Measurements from ENCODE around the gene FBXO4. TPM values are rescaled to one million over a fixed set of nuclear protein-coding genes. Genes with fewer than 3 reads are reported as not detected.
A peak's percentile ranks its signal among the peaks of the same experiment; 100 is the strongest.
"Not testable (repeated sequence)": the region's sequence is repeated elsewhere in the genome, so short reads cannot be mapped to it uniquely, and the experiment has no call there.

The FBXO4 gene
- polyA plus RNA-seq, 6 donors from 2014 or later: 14.5 to 34.9 (median 26.4) TPM

DNA sequence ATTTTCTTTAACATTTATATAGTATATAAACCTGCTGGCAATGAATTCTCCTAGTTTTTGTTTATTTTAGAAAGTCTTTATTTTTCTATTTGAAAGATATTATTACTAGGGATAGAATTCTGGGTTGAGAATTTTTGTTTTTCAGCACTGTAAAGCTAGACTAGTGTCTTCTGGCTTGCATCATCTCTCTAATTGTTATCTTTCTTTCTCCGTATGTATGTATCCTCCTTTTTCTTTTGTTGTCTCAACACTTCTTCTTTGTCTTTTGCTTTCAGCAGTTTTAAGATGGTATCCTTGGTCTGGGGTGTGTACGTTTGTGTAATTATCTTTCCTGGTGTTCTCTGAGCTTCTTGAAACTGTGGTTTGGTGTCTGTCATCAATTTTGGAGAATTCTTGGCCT is 48.8 kb downstream of the FBXO4 start:
- no peak for DNase-seq
- no peak overlapping the region for H3K27ac Mint-ChIP-seq

DNA sequence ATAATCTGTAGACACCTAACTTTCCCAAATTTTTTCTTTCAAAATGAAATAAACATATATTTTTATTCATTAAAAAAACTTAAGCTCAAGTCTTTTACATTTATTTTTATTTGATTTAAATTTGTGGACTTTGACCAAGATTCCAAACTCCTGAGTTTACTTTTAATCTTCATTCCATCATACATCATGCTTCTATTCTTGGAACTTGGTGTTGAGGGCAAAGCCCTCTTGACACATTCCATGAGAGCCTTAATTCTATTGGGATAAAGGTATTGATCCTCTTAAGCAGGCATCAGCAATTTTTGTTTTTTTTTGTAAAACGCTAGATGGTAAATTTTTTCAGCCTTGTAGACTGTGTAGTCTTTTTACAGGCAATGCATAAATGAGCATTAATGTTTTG is 53.6 kb downstream of the FBXO4 start:
- no peak overlapping the region for H3K27ac Mint-ChIP-seq
- DNase-seq (no peak), ATAC-seq (ENCODE audit: low read depth in 2 of 2) (no peak)
- no peak overlapping the region for H3K4me3 Mint-ChIP-seq
- H3K4me1 Mint-ChIP-seq: no peaks in the 10 kb centered on the region
- peaks cover 0 to 10% (median 0%) of the 10 kb centered on the region in 3 donors for H3K27me3 Mint-ChIP-seq
- peaks cover 0 to 5% (median 0%) of the 10 kb centered on the region in 7 donors for H3K9me3 Mint-ChIP-seq
- no peaks in the 10 kb centered on the region for H3K36me3 Mint-ChIP-seq

More for the DNA sequence above, 48.8 kb downstream of the FBXO4 start:
- Mint-ChIP-seq H3K4me1 (no peaks in the 10 kb centered on the region), H3K36me3 (no peaks in the 10 kb centered on the region), H3K9me3 (peaks cover 3 to 18% (median 10%) of the 10 kb centered on the region in 7 donors), H3K4me3 (no peak overlapping the region), H3K27me3 (peaks cover 0 to 10% (median 0%) of the 10 kb centered on the region in 3 donors)
- ATAC-seq (ENCODE audit: low read depth in 2 of 2): no peak

DNA sequence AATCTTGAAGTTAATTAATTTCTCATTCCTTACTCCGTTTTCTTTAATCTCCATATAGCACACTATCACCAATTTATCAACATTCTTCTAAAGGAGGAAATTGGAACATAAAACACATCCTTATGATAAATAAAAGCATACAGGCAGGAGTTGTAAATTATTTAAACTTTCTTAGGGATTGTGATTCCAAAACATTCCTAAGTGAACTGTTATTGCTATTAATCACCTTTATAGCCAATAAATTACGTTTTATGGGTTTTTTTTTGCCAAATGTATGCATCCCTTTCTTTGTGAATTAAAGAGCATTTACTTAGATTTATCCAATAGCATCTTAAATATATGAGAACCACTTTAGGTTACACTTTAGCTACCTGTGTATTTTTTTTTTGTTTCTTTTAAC is 55.3 kb downstream of the FBXO4 start:
- no peaks in the 10 kb centered on the region for H3K4me1 Mint-ChIP-seq
- H3K9me3 Mint-ChIP-seq: peaks cover 0 to 5% (median 0%) of the 10 kb centered on the region in 7 donors
- no peak overlapping the region for H3K4me3 Mint-ChIP-seq
- ATAC-seq (ENCODE audit: low read depth in 2 of 2): no peak
- H3K27ac Mint-ChIP-seq: no peak overlapping the region
- H3K36me3 Mint-ChIP-seq: no peaks in the 10 kb centered on the region
- peaks cover 0 to 11% (median 9%) of the 10 kb centered on the region in 3 donors for H3K27me3 Mint-ChIP-seq
- DNase-seq: no peak

DNA sequence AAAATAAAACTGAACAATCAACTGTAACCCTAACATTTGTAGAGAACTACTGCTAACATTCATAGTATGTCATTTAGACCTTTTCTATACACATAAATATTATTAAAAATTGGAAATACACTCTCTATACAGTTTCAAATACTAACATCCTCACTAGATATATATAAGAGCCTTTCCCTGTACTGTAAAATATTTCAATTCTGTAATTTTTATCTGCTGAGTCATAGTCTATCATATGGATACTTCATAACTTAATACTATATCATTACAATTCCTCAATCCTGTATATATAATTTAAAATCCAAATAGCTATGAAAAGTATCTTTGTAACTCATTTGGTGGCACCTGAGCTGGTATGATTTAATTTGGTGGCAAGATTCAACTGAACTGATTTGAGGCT is 55.8 kb downstream of the FBXO4 start:
- DNase-seq (no peak), ATAC-seq (ENCODE audit: low read depth in 2 of 2) (no peak)
- peaks cover 0 to 5% (median 0%) of the 10 kb centered on the region in 7 donors for H3K9me3 Mint-ChIP-seq

DNA sequence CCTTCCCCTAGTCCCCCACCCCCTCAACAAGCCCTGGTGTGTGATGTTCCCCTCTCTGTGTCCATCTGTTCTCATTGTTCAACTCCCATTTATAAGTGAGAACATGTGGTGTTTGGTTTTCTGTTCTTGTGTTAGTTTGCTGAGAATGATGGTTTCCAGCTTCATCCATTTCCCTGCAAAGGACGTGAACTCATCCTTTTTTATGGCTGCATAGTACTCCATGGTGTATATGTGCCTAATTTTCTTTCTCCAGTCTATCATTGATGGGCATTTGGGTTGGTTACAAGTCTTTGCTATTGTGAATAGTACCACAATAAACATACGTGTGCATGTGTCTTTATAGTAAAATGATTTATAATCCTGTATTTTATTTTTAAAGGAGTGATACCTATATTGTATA is 57.8 kb downstream of the FBXO4 start:
- not testable (repeated sequence) for H3K27ac Mint-ChIP-seq; H3K9me3 Mint-ChIP-seq; H3K4me1 Mint-ChIP-seq; H3K36me3 Mint-ChIP-seq; DNase-seq; ATAC-seq (ENCODE audit: low read depth in 2 of 2); H3K4me3 Mint-ChIP-seq
- H3K27me3 Mint-ChIP-seq: peaks cover 8 to 12% (median 11%) of the 10 kb centered on the region in 3 donors

More for the DNA sequence above, 55.8 kb downstream of the FBXO4 start:
- peaks cover 0 to 11% (median 9%) of the 10 kb centered on the region in 3 donors for H3K27me3 Mint-ChIP-seq
- no peak overlapping the region for H3K27ac Mint-ChIP-seq
- no peak overlapping the region for H3K4me3 Mint-ChIP-seq
- H3K4me1 Mint-ChIP-seq: no peaks in the 10 kb centered on the region
- no peaks in the 10 kb centered on the region for H3K36me3 Mint-ChIP-seq

DNA sequence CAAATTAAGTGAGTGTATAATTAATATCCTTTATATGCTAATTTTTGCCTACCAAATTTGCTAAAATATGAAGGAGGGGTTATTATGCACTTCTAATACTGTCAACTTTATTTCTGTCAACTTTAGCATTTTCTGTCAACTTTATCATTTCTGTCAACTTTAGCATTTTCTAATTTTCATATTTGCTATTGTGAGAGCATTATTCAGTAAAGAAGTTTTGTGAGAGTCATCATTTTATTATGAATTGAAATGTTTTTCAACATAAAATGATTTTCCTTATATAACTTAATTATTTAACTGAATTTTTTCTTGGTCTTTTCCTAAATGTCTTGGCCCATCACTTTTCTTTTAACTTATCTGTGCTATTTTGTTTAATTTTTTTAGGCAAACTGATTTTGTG is 58.2 kb downstream of the FBXO4 start:
- peaks cover 0 to 12% (median 4%) of the 10 kb centered on the region in 7 donors for H3K9me3 Mint-ChIP-seq

DNA sequence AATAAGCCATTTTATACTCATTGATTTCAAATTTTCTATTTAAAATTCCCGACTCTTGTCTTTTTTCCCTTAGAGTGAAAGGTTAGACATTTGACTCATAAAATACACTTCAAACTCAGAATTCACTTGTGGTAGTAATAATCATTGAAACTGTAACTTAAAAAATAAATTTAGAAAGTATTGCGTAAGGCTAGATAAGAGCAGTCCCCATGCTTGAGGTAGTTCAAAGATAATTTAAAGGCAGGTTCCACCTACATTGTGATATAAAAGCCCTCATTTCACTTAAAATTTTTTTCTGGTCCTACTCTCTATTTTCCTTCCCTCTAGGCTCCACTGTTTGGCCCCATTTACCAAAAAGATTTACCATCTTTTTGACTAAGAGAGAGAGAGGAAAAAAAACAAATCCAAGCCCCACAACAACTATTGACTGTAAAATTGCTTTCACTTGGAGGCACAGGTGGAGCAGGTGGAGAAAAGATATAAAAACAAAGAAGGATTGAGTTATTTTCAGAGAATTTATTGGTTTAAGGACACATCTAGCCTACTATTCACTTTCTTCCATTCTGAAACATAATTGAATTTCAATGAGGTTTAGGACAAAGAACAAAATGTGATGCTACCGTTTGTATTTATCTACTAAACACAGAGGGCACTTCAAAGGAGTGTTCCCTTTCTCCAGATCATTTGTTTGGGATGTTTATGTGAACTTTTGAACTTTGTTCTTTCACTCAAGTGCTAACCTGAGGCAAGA is 61.0 kb downstream of the FBXO4 start:
- Mint-ChIP-seq H3K4me1 (no peaks in the 10 kb centered on the region), H3K27ac (peak overlapping the region in 1 of 6 donors; percentile 3), H3K27me3 (peaks cover 14 to 25% (median 17%) of the 10 kb centered on the region in 3 donors), H3K4me3 (no peak overlapping the region), H3K9me3 (peaks cover 0 to 15% (median 4%) of the 10 kb centered on the region in 7 donors), H3K36me3 (no peaks in the 10 kb centered on the region)
- DNase-seq: no peak
- no peak for ATAC-seq (ENCODE audit: low read depth in 2 of 2)

More for the DNA sequence above, 58.2 kb downstream of the FBXO4 start:
- no peak for DNase-seq
- Mint-ChIP-seq H3K27ac (no peak overlapping the region), H3K4me1 (no peaks in the 10 kb centered on the region), H3K4me3 (no peak overlapping the region), H3K27me3 (peaks cover 10 to 14% (median 11%) of the 10 kb centered on the region in 3 donors), H3K36me3 (no peaks in the 10 kb centered on the region)
- no peak for ATAC-seq (ENCODE audit: low read depth in 2 of 2)

Other genes starting within 250 kb of the FBXO4 start
- 10 to 100 TPM; 25.8 to 28.6 (median 26.5) TPM for gene OXCT1, start 54.9 kb upstream of the FBXO4 start, polyA plus RNA-seq (ENCODE audit: low read depth in 6 of 6)
- gene RIMOC1, start 20.9 kb upstream of the FBXO4 start, polyA plus RNA-seq (ENCODE audit: low read depth in 6 of 6): 10 to 100 TPM in 5 of 6 donors, 1 to 10 TPM in 1; 2.9 to 19.8 (median 14.6) TPM

All from naive B cell (primary cell).